Ishikawa (cell line): ENCODE data around the gene LSM3.
A peak's percentile ranks its signal among the peaks of the same experiment; 100 is the strongest.

Experiments
- CEBPB ChIP-seq: IDR thresholded peaks from 2 replicates; pipeline ENCODE4 v1.6.1; 2012
- CREB1 ChIP-seq: IDR thresholded peaks from 2 replicates; pipeline ENCODE4 v1.6.1; 2012; ENCODE audit warnings: low read depth
- EP300 ChIP-seq: IDR thresholded peaks from 2 replicates; pipeline ENCODE4 v1.6.1; 2012; ENCODE audit warnings: borderline replicate concordance
- FOXM1 ChIP-seq: IDR thresholded peaks from 2 replicates; pipeline ENCODE4 v1.6.1; 2012; ENCODE audit warnings: low read depth, borderline replicate concordance
- MAX ChIP-seq: IDR thresholded peaks from 2 replicates; pipeline ENCODE4 v1.6.1; 2012
- RAD21 ChIP-seq: IDR thresholded peaks from 2 replicates; pipeline ENCODE4 v1.6.1; 2012; ENCODE audit warnings: low read depth
- REST ChIP-seq: IDR thresholded peaks from 2 replicates; pipeline ENCODE4 v1.6.1; 2012; ENCODE audit warnings: low read depth, mild to moderate bottlenecking
- TAF1 ChIP-seq: IDR thresholded peaks from 2 replicates; pipeline ENCODE4 v1.6.1; 2012; ENCODE audit warnings: low read depth, mild to moderate bottlenecking
- TCF12 ChIP-seq: IDR thresholded peaks from 2 replicates; pipeline ENCODE4 v1.6.1; 2012; ENCODE audit warnings: low read depth
- TEAD4 ChIP-seq: IDR thresholded peaks from 2 replicates; pipeline ENCODE4 v1.6.1; 2012
- USF1 ChIP-seq: IDR thresholded peaks from 2 replicates; pipeline ENCODE4 v1.6.1; 2012
- YY1 ChIP-seq: IDR thresholded peaks from 2 replicates; pipeline ENCODE4 v1.6.1; 2012; ENCODE audit warnings: low read depth
- ZBTB7A ChIP-seq: IDR thresholded peaks from 2 replicates; pipeline ENCODE4 v1.6.1; 2012; ENCODE audit warnings: low read depth

DNA sequence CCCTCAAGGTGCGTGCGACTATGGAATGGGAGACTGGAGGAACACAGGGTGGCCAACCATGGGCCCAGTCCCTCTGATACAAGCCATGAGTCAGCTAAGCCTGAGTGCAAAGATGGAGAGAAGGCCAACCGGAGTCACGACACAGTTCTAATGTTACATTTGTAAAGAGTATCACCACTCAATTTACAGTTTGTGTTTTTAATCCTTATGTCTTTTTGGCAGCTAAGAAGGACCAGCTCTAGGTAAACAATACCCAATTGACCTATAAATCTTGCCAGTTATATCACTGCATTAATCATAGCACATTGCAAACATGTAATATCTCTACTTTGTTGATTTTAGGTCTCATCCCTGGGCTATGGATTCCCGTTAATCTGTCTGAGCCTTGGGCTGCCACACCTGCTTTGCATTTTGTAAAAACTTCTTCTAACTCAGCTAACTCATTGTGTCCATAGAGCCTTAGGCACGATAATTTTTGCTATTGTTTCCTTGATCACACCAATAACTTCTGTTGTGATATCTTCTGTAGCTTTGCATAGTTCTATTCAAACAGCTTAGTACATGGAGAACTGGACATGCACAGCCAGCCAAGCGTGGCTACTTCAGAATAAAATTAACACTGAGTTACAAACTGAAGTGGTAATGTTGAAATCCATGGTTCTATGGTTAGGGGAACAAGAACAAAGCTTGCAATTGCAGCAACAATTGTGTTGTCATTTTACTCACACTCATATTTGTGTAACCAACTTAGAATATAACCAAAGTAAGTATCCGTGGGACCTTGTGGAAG lies 50.3 kb downstream of the LSM3 start:
- TF ChIP-seq MAX (no peak), RAD21 (no peak), CREB1 (no peak), REST (no peak), TCF12 (no peak), YY1 (no peak), CEBPB (peak; percentile 48; the same call in 1 of the 2 replicates), ZBTB7A (no peak), USF1 (no peak), TAF1 (no peak), EP300 (no peak), TEAD4 (no peak), FOXM1 (no peak)
